T-cell (primary cell): Measurements from ENCODE around the gene SH2D3C. TPM values are rescaled to one million over a fixed set of nuclear protein-coding genes. Genes with fewer than 3 reads are reported as not detected.
A peak's percentile ranks its signal among the peaks of the same experiment; 100 is the strongest.

Source experiments
- ATAC-seq, 4 experiments: fragments of 200-7000 bp in 3 of 4; fragments of 150-1000 bp in 1 of 4; cut with Tn5 transposase; replicated peaks in 1 of 4; 1 replicate in 3 of 4; 2 replicates in 1 of 4; pipeline ENCODE4 v1.10.0; 2021; ENCODE audit warnings: moderate library complexity in 3 of 4, mild to moderate bottlenecking in 2 of 4, moderate number of reproducible peaks in 1 of 4
- CTCF ChIA-PET, 2 donors: fragments of 300-600 bp; sonication (Branson Sonifier 250); formaldehyde crosslinking; loops; one replicate each; lab custom pipeline; 2022; ENCODE audit warnings: antibody characterized with exemption in 2 of 2; lab: Charles Lee
- POLR2A ChIA-PET, 2 donors: fragments of 300-600 bp; sonication (Branson Sonifier 250); formaldehyde crosslinking; loops; one replicate each; lab custom pipeline; 2022; ENCODE audit warnings: antibody characterized with exemption in 2 of 2; lab: Charles Lee
- DNase-seq, 35 experiments: peaks; one replicate each; pipeline versions ENCODE4 v3.0.0 to v3.0.0-alpha.2; 2013 to 2023
- H3K27ac ChIP-seq: one replicate; pipeline ENCODE4 v1.5.1; 2013; ENCODE audit warnings: low read length
- H3K27me3 ChIP-seq, 2 experiments: replicated peaks in 1 of 2; 1 replicate in 1 of 2; 2 replicates in 1 of 2; pipeline versions ENCODE4 v1.6.1 to v1.7.0; 2013; ENCODE audit warnings: low read length in 1 of 2, mixed read lengths in 1 of 2; ENCODE audit not compliant: control insufficient read depth in 2 of 2, insufficient read depth in 2 of 2; ENCODE audit errors: extremely low read depth in 1 of 2
- H3K36me3 ChIP-seq, 2 donors: 1 replicate in 1 of 2; 2 replicates in 1 of 2; pipeline versions ENCODE4 v1.6.1 to v1.7.0; 2013; ENCODE audit warnings: low read length in 1 of 2; ENCODE audit not compliant: control insufficient read depth in 2 of 2, insufficient read depth in 1 of 2; ENCODE audit errors: extremely low read depth in 1 of 2
- H3K4me1 ChIP-seq, 2 experiments: 1 replicate in 1 of 2; 2 replicates in 1 of 2; pipeline versions ENCODE4 v1.6.1 to v1.7.0; 2013; ENCODE audit warnings: low read length in 2 of 2, mixed read lengths in 1 of 2; ENCODE audit not compliant: insufficient read depth in 2 of 2, control insufficient read depth in 1 of 2; ENCODE audit errors: extremely low read depth in 1 of 2
- H3K4me3 ChIP-seq, 2 donors: 1 replicate in 1 of 2; 2 replicates in 1 of 2; pipeline versions ENCODE4 v1.5.1 to v1.7.0; 2013; ENCODE audit warnings: mild to moderate bottlenecking in 2 of 2, low read length in 1 of 2, moderate library complexity in 1 of 2; ENCODE audit not compliant: control insufficient read depth in 1 of 2; ENCODE audit errors: extremely low read depth in 1 of 2
- H3K9me3 ChIP-seq: 2 replicates; pipeline ENCODE4 v1.7.0; 2013
- H3K27ac Mint-ChIP-seq, 2 donors: one replicate each; pipeline ENCODE4 v1.8.0; 2020 to 2021; ENCODE audit warnings: mild to moderate bottlenecking in 2 of 2, mixed read lengths in 2 of 2
- H3K27me3 Mint-ChIP-seq, 2 donors: one replicate each; pipeline ENCODE4 v1.8.0; 2021 to 2022; ENCODE audit warnings: mixed read lengths in 2 of 2
- H3K36me3 Mint-ChIP-seq: one replicate; pipeline ENCODE4 v1.8.0; 2021; ENCODE audit warnings: mixed read lengths
- H3K4me1 Mint-ChIP-seq, 3 donors: one replicate each; pipeline ENCODE4 v1.8.0; 2020 to 2022; ENCODE audit warnings: mixed read lengths in 3 of 3, mild to moderate bottlenecking in 1 of 3
- H3K4me3 Mint-ChIP-seq, 3 donors: one replicate each; pipeline ENCODE4 v1.8.0; 2020 to 2022; ENCODE audit warnings: mild to moderate bottlenecking in 3 of 3, mixed read lengths in 3 of 3, moderate library complexity in 3 of 3
- H3K9me3 Mint-ChIP-seq, 3 donors: one replicate each; pipeline ENCODE4 v1.8.0; 2020 to 2022; ENCODE audit warnings: mixed read lengths in 3 of 3
- WGBS: methylation state at CpG from one replicate; pipeline ENCODE4 v1.1.5; 2013; ENCODE audit warnings: missing lambda C conversion rate; ENCODE audit not compliant: insufficient coverage; 5-methylcytosine and 5-hydroxymethylcytosine counted together
- total RNA-seq, 35 experiments: library from RNA in 6 of 35; stranded (reverse) in 6 of 35; fragments of 120-200 nt in 1 of 35; gene quantifications; one replicate each; pipeline versions ENCODE4 v1.2.1 to v1.2.4 and lab custom pipeline; 2013 to 2026

The SH2D3C gene
- total RNA-seq, 5 donors from 2014 or later (not counting 1 experiment from before 2014, with no cell fraction given): 31.6 to 48.7 (median 47.7) TPM

DNA sequence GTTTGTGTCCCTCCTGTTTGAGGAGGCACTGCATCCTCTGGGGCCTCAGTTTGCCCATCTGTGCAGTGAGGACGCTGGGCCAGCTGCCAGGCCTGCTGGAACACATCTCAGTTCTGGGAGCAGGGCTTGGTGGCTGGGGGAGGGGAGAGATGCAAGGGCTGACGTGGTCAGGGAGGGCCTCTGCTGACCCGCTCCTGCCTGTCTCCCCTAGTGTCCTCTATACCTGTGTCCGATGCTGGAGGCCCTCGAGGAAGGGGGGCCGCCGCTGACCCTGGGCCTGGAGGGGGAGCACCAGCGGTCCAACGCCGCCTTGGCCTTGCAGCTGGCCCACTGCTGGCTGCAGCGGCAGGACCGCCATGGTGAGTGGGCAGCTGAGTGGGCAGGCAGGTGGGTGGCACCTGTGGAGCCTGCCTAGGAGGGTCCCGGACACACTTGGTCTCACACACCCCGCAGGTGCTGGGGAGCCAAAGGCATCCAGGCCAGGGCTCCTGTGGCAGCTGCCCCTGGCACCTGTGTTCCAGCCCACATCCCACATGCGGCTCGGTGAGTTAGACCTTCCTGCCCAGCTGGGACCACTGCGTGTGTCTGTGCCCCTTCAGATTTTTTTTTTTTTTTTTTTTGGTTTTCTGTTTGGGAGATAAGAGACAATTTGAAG lies 30.0 kb upstream of the SH2D3C start:
- peaks cover 28 to 66% of the 10 kb centered on the region in 2 donors for H3K36me3 ChIP-seq
- CTCF ChIA-PET: no interaction called here
- POLR2A ChIA-PET: no interaction called here

DNA sequence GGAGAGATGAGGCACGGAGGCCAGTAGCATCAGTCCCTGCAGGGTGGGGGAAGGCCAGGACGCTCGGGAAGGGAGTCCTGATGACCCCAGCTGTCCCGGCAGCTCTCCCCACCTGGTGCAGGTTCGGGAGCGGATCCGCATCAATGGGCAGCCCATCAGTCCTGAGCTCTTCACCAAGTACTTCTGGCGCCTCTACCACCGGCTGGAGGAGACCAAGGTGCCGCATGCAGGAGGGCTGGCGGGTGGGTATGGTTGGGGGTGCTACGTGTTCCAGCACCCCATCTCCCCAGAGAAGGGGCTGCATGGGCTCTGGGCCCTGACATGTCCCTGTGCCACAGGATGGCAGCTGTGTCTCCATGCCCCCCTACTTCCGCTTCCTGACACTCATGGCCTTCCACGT lies 28.4 kb upstream of the SH2D3C start:
- ATAC-seq (no peak), DNase-seq (no peak)
- Mint-ChIP-seq H3K27me3 (no peaks in the 10 kb centered on the region), H3K9me3 (no peaks in the 10 kb centered on the region), H3K4me1 (peaks cover 17 to 27% (median 22%) of the 10 kb centered on the region in 3 donors), H3K36me3 (peaks cover 24% of the 10 kb centered on the region), H3K27ac (no peak overlapping the region), H3K4me3 (no peak overlapping the region)
- Histone ChIP-seq H3K9me3 (no peaks in the 10 kb centered on the region), H3K27ac (no peak overlapping the region), H3K4me3 (no peak overlapping the region), H3K4me1 (peaks cover 4 to 26% of the 10 kb centered on the region in 2 experiments), H3K36me3 (peaks cover 18 to 50% of the 10 kb centered on the region in 2 donors), H3K27me3 (no peaks in the 10 kb centered on the region)
- WGBS: 98% methylated on average over 9 of the region's 14 CpGs
- ChIA-PET CTCF (no interaction called here), POLR2A (no interaction called here)

More for the DNA sequence above, 30.0 kb upstream of the SH2D3C start:
- peaks cover 32% of the 10 kb centered on the region for H3K36me3 Mint-ChIP-seq
- peaks cover 12 to 19% (median 16%) of the 10 kb centered on the region in 3 donors for H3K4me1 Mint-ChIP-seq
- ATAC-seq (no peak), DNase-seq (no peak)
- no peaks in the 10 kb centered on the region for H3K27me3 Mint-ChIP-seq
- WGBS: 87% methylated on average over 11 of the region's 17 CpGs
- no peak overlapping the region for H3K4me3 Mint-ChIP-seq
- Histone ChIP-seq H3K4me1 (peaks cover 4 to 16% of the 10 kb centered on the region in 2 experiments), H3K27ac (no peak overlapping the region), H3K9me3 (no peaks in the 10 kb centered on the region), H3K4me3 (no peak overlapping the region), H3K27me3 (no peaks in the 10 kb centered on the region)
- no peaks in the 10 kb centered on the region for H3K9me3 Mint-ChIP-seq
- H3K27ac Mint-ChIP-seq: no peak overlapping the region

DNA sequence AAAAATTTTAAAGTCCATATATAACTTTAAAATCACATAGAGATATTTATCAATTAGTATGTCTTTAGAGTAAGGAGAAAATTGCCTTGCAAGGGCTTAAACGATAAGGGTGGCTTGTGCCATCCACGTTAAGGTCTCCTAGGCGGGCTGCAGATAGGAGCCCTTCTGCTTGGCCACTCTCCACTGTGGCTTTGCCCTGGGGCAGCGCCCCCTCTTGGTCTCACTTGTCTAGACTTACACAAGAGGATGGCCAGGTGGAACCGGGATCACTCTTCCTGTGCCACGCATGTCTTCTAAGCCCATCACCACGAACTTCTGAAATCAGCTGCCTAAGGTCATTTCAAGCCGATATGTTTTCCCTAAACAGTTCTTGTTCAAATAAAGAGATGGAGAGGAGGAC lies 27.2 kb upstream of the SH2D3C start:
- H3K9me3 ChIP-seq: no peaks in the 10 kb centered on the region
- Mint-ChIP-seq H3K4me3 (no peak overlapping the region), H3K4me1 (peaks cover 17 to 28% (median 28%) of the 10 kb centered on the region in 3 donors), H3K27me3 (no peaks in the 10 kb centered on the region), H3K27ac (peak overlapping the region; percentile 32 to 58), H3K9me3 (no peaks in the 10 kb centered on the region), H3K36me3 (peaks cover 22% of the 10 kb centered on the region)
- peaks cover 4 to 29% of the 10 kb centered on the region in 2 experiments for H3K4me1 ChIP-seq
- H3K27ac ChIP-seq: no peak overlapping the region
- no peaks in the 10 kb centered on the region for H3K27me3 ChIP-seq
- CTCF ChIA-PET: interaction anchor here in 1 of 2 donors (0.7 kb wide), 1 partner anchor 233 kb away, joined by 3 read pairs; no protein-coding TSS in a partner anchor
- peaks cover 18 to 43% of the 10 kb centered on the region in 2 donors for H3K36me3 ChIP-seq
- no peak for ATAC-seq
- 90% methylated on average over 3 of the region's 8 CpGs for WGBS
- POLR2A ChIA-PET: interaction anchor here in 1 of 2 donors (0.6 kb wide), 1 partner anchor 19 kb away, joined by 3 read pairs; no protein-coding TSS in a partner anchor
- H3K4me3 ChIP-seq: no peak overlapping the region
- DNase-seq: peak in 6 of 35 experiments; percentile 19 to 48 (median 26)

DNA sequence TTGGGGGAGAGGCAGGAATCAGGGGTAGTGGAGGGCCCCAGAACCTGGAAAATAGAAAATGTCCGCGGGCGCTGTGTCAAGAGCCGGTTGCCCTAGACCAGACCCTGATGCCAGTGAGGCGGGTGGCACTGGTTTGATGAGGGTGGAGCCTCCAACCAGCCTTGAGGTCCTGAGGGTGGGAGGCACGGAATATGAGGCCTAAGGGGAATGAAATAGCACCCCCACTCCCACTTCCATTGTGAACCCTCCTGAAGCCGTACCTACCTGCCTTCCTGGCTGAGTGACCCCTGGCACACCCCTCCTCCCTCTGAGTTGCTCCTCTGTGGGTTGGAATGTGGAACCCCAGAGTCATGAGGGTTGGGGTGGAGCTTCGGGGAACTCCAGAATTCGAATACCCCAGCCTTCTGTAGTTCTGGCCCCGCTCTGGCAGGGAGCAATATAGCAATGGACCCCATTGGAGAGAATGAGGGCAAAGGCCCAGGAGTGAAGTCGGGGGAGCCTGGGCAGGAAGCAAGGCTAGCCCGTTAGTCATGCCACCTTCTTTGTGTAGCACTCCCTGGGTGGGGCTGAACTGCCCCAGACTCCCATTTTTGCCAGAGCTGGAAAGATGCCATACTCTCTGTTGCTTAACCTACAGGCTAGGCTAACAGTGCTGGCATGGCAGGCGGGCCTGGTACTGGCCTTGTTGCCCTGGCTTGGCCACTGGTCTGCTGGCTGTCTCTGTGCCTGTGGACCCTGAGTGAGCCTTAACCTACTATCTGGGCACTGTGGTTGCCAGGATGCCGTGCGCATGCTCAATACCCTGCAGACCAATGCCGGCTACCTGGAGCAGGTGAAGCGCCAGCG lies 25.3 kb upstream of the SH2D3C start:
- POLR2A ChIA-PET: no interaction called here
- H3K4me1 Mint-ChIP-seq: peaks cover 17 to 28% (median 28%) of the 10 kb centered on the region in 3 donors
- H3K9me3 Mint-ChIP-seq: no peaks in the 10 kb centered on the region
- peaks cover 15% of the 10 kb centered on the region for H3K36me3 Mint-ChIP-seq
- peaks cover 4 to 29% of the 10 kb centered on the region in 2 experiments for H3K4me1 ChIP-seq
- no peak for ATAC-seq
- peaks cover 15 to 29% of the 10 kb centered on the region in 2 donors for H3K36me3 ChIP-seq
- peak overlapping the region; percentile 89 to 93 for H3K27ac Mint-ChIP-seq
- no peaks in the 10 kb centered on the region for H3K9me3 ChIP-seq
- no peaks in the 10 kb centered on the region for H3K27me3 ChIP-seq
- H3K4me3 ChIP-seq: peak overlapping the region; percentile 84 to 91
- WGBS: 49% methylated on average over 8 of the region's 18 CpGs
- peak overlapping the region; percentile 92 to 95 (median 93) for H3K4me3 Mint-ChIP-seq
- CTCF ChIA-PET: interaction anchor here in 1 of 2 donors (0.6 kb wide), 1 partner anchor 67 kb away, joined by 14 read pairs; no protein-coding TSS in a partner anchor
- peak overlapping the region; percentile 79 for H3K27ac ChIP-seq
- DNase-seq: peak in 1 of 35 experiments; percentile 35
- no peaks in the 10 kb centered on the region for H3K27me3 Mint-ChIP-seq

DNA sequence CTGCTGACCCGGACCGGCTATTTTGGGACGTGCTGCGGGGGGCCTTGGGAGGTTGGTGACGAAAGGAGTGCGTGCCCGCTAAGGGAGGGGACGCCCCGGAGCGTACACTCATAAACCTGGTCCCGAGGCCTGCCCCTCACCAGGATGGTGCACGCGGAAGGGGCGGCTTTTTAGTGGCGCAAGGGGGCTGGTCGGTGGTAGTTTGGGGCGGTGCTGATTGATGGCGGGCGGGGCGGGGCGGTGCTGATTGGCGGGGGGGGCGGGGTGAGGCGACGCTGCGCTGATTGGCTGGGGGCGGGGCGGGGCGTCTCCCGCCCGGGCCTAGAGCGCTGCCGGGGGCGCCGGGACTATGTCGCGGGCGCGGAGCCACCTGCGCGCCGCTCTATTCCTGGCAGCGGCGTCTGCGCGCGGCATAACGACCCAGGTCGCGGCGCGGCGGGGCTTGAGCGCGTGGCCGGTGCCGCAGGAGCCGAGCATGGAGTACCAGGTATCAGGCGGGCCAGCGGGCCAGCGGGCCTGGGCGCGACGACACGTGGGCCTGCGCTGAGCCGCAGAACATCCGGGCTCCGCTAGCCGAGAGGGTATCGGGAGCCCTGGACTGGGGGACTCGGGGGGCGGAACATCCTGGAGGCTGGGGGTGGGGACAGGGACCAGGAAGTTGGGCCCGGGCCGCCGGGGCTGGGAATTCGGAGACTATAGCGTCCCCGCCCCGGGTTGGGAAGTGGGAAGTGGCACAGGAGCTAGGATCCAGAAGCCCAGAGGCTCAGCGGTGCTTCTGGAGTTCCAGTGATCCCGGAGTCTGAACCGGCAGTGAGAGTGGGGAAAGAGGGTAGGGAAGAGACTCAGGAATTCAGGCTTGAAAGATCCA lies 24.3 kb upstream of the SH2D3C start, which contains the start of gene FPGS:
Gene FPGS (plus strand): TSS at position 307 of the 868 bp plus-strand sequence. CDS start 43 bp downstream, at position 350.
- H3K4me1 ChIP-seq: peaks cover 4 to 30% of the 10 kb centered on the region in 2 experiments
- H3K36me3 Mint-ChIP-seq: peaks cover 14% of the 10 kb centered on the region
- H3K27ac Mint-ChIP-seq: peak within 1 kb of the TSS; percentile 89 to 93
- H3K4me1 Mint-ChIP-seq: peaks cover 19 to 31% (median 29%) of the 10 kb centered on the region in 3 donors
- H3K27me3 ChIP-seq: no peaks in the 10 kb centered on the region
- no peaks in the 10 kb centered on the region for H3K9me3 ChIP-seq
- no peaks in the 10 kb centered on the region for H3K9me3 Mint-ChIP-seq
- H3K36me3 ChIP-seq: peaks cover 10 to 28% of the 10 kb centered on the region in 2 donors
- peak within 1 kb of the TSS; percentile 79 for H3K27ac ChIP-seq
- no peaks in the 10 kb centered on the region for H3K27me3 Mint-ChIP-seq
- WGBS: under 1% methylated on average over 65 of the region's 83 CpGs
- DNase-seq (peak; percentile 64 to 89 (median 78)), ATAC-seq (peak; percentile 86 to 90 (median 87))
- CTCF ChIA-PET: interaction anchor here in 1 of 2 donors (0.6 kb wide), 1 partner anchor 67 kb away, joined by 14 read pairs; no protein-coding TSS in a partner anchor
- peak within 1 kb of the TSS; percentile 84 to 91 for H3K4me3 ChIP-seq
- peak within 1 kb of the TSS; percentile 92 to 95 (median 93) for H3K4me3 Mint-ChIP-seq
- POLR2A ChIA-PET: interaction anchor here in 1 of 2 donors (1.1 kb wide), 1 partner anchor 191 kb away, joined by 3 read pairs; the partner anchor contains the start of gene STXBP1
